K562 (cell line): ENCODE data around the gene SNRPD2. TPM values are rescaled to one million over a fixed set of nuclear protein-coding genes. Genes with fewer than 3 reads are reported as not detected.

Source experiments
- ETV1 ChIP-seq: fragments of 450-650 bp; conservative IDR thresholded peaks from 2 replicates; pipeline ENCODE4 v1.6.1; 2016; ENCODE audit warnings: missing genetic modification characterization, control low read depth, low read depth, missing compliant biosample characterization
- HCFC1 ChIP-seq: IDR thresholded peaks from 2 replicates; pipeline ENCODE4 v1.6.1; 2012; ENCODE audit warnings: low read depth, low read length, improper control_type of control experiment
- IFI16 ChIP-seq: fragments of 250-450 bp; sonication (Bioruptor Pico); IDR thresholded peaks from 2 replicates; pipeline ENCODE4 v2.1.2; 2022; ENCODE audit warnings: mild to moderate bottlenecking, inconsistent platforms
- KDM2B ChIP-seq: fragments of 250-450 bp; sonication (Bioruptor Pico); IDR thresholded peaks from 2 replicates; pipeline ENCODE4 v1.8.0; 2021; ENCODE audit warnings: mild to moderate bottlenecking, moderate library complexity
- MAZ ChIP-seq, 2 experiments: fragments of 450-650 bp in 1 of 2; sonication (generic) in 1 of 2; formaldehyde crosslinking; IDR thresholded peaks in 1 of 2; conservative IDR thresholded peaks in 1 of 2; 2 replicates each; pipeline versions ENCODE4 v1.4.0 to v1.5.0; 2020; ENCODE audit warnings: mild to moderate bottlenecking in 1 of 2, missing genetic modification reagents in 1 of 2
- SMAD4 ChIP-seq: fragments of 250-450 bp; sonication (Bioruptor Pico); conservative IDR thresholded peaks from 2 replicates; pipeline ENCODE4 v1.8.0; 2021; ENCODE audit warnings: inconsistent platforms, mild to moderate bottlenecking, moderate library complexity
- ZFP36 ChIP-seq: fragments of 150-350 bp; IDR thresholded peaks from 2 replicates; pipeline ENCODE4 v1.6.1; 2018; ENCODE audit warnings: low read length, low read depth; ENCODE audit not compliant: partially characterized antibody
- ZNF24 ChIP-seq: fragments of 450-650 bp; IDR thresholded peaks from 2 replicates; pipeline ENCODE4 v1.6.1; 2016
- ZNF436 ChIP-seq: fragments of 250-450, 450-650 bp; sonication (Bioruptor Pico); formaldehyde crosslinking; IDR thresholded peaks from 2 replicates; pipeline ENCODE4 v1.7.0; 2020; ENCODE audit warnings: mild to moderate bottlenecking
- ZNF584 ChIP-seq: fragments of 200-800 bp; sonication (Bioruptor generic); IDR thresholded peaks from 2 replicates; pipeline ENCODE4 v1.6.1; 2016; ENCODE audit warnings: low read depth, mild to moderate bottlenecking, missing genetic modification characterization, missing compliant biosample characterization
- ZNF644 ChIP-seq: fragments of 200-800 bp; sonication (Bioruptor generic); IDR thresholded peaks from 2 replicates; pipeline ENCODE4 v1.6.1; 2016; ENCODE audit warnings: low read depth, missing genetic modification characterization, missing compliant biosample characterization
- polyA plus RNA-seq, 8 experiments: library from polyadenylated mRNA; depleted of rRNA in 4 of 8; stranded (reverse) in 5 of 8; unstranded in 3 of 8; fragments of >200 nt; fragmentation: Nextera tagmentation in 2 of 8; fragmentation: Illumina TruSeq in 1 of 8; extraction: Ambion mirVana in 2 of 8; extraction: Trizol in 1 of 8; gene quantifications; 2 replicates each; pipeline versions ENCODE4 v1.2.1 to v1.2.3, GENCODE V29; 2011 to 2014; ENCODE audit warnings: inconsistent platforms in 1 of 8, missing spikeins in 1 of 8
- total RNA-seq, 7 experiments: library from RNA; depleted of rRNA in 6 of 7; stranded (reverse); fragments of >200 nt in 6 of 7; fragmentation: Illumina TruSeq in 2 of 7; extraction: Trizol in 2 of 7; gene quantifications; 2 replicates each; pipeline versions ENCODE4 v1.2.1 to v1.2.3, GENCODE V29; 2011 to 2021; ENCODE audit warnings: low replicate concordance in 1 of 7
- TF ChIP-seq, protein P1 (sequence below): fragments of 450-650 bp; formaldehyde crosslinking; IDR thresholded peaks from 2 replicates; pipeline ENCODE4 v1.4.0; 2022; ENCODE audit warnings: missing genetic modification characterization
- TF ChIP-seq, protein P2 (sequence below): IDR thresholded peaks from 3 replicates; pipeline ENCODE4 v1.6.1; 2011; ENCODE audit warnings: borderline replicate concordance, mild to moderate bottlenecking, moderate library complexity; ENCODE audit not compliant: insufficient read length; ENCODE audit errors: extremely low read depth
- TF ChIP-seq, protein P3 (sequence below), 2 experiments: fragments of 450-650 bp in 1 of 2; sonication (generic) in 1 of 2; formaldehyde crosslinking in 1 of 2; IDR thresholded peaks in 1 of 2; conservative IDR thresholded peaks in 1 of 2; 2 replicates each; pipeline versions ENCODE4 v1.6.1 to v1.8.1; 2016 to 2023; ENCODE audit warnings: mild to moderate bottlenecking in 2 of 2, moderate library complexity in 2 of 2, inconsistent platforms in 1 of 2, missing genetic modification reagents in 1 of 2
- TF ChIP-seq, protein P4 (sequence below): fragments of 250-450 bp; sonication (Bioruptor Pico); IDR thresholded peaks from 2 replicates; pipeline ENCODE4 v1.4.0; 2020; ENCODE audit warnings: mild to moderate bottlenecking, moderate library complexity

Gene SNRPD2
- total and polyA plus RNA-seq, 9 of the 15 experiments (the other 6 are each of a cell fraction or from before 2014, with no cell fraction given), result 728 to 4,411 (median 1,029) TPM

DNA sequence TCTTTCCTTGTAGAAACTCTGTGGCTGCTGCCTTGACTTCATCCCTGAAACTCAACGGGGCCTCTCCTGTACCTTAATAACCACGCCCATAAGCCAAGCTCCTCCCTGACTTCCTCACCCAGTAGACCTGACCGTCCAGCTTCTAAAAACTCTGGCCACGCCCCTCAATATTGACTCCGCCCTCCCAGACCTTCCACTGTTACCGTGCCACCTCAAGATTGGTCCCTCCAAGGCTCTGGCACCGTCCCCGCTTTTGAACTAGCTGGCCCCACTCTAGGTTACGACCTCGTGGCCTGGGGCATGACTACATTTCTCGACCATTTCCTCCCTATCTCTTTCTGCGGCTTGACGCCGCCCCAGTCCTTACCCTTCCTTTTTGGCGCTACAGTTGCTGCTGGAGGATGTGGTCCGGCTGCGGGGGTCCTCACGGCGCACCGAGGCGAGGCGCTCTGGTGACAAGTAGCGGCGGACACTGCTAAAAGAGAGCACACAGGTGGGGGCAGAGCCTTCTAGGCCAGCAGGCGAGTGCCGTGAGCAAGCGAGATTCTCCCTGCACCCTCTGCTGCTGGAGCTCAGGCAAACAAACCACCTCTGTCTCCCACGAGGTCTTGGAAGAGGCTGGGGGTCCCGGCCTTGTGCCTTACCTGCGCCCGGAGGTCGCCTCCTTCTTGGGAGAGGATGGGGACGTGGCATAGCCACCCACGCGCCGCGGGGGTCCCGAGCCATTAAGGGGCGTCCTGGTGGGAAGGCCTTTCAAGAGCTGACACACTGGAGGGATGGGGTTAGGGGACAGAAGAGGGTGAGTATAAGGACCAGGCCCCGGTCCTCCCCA is 50.3 kb downstream of the SNRPD2 start (continued):
- TF ChIP-seq, protein P1, sequence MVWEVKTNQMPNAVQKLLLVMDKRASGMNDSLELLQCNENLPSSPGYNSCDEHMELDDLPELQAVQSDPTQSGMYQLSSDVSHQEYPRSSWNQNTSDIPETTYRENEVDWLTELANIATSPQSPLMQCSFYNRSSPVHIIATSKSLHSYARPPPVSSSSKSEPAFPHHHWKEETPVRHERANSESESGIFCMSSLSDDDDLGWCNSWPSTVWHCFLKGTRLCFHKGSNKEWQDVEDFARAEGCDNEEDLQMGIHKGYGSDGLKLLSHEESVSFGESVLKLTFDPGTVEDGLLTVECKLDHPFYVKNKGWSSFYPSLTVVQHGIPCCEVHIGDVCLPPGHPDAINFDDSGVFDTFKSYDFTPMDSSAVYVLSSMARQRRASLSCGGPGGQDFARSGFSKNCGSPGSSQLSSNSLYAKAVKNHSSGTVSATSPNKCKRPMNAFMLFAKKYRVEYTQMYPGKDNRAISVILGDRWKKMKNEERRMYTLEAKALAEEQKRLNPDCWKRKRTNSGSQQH (CRISPR knock-in tag), result no peak
- TF ChIP-seq IFI16 (CRISPR knock-in tag) (no peak), SMAD4 (CRISPR knock-in tag) (no peak), ZNF644 (tag) (0 out of 2 replicates have a peak, but pooled peaks have one; percentile 4), MAZ (CRISPR knock-in tag; conservative IDR thresholded peaks at IDR 0.05 in 1 of 2, IDR thresholded peaks at IDR 0.05 in 1 of 2) (peak in 1 of 2 experiments; percentile 38; a peak in 2 of 4 replicates), ZNF24 (no peak; the same call in 1 of the 2 replicates), KDM2B (no peak), ZFP36 (no peak), HCFC1 (no peak), ZNF584 (CRISPR knock-in tag) (no peak), ZNF436 (CRISPR knock-in tag) (no peak), ETV1 (tag) (peak; percentile 28; the same call in 1 of the 2 replicates)
- TF ChIP-seq, protein P2, sequence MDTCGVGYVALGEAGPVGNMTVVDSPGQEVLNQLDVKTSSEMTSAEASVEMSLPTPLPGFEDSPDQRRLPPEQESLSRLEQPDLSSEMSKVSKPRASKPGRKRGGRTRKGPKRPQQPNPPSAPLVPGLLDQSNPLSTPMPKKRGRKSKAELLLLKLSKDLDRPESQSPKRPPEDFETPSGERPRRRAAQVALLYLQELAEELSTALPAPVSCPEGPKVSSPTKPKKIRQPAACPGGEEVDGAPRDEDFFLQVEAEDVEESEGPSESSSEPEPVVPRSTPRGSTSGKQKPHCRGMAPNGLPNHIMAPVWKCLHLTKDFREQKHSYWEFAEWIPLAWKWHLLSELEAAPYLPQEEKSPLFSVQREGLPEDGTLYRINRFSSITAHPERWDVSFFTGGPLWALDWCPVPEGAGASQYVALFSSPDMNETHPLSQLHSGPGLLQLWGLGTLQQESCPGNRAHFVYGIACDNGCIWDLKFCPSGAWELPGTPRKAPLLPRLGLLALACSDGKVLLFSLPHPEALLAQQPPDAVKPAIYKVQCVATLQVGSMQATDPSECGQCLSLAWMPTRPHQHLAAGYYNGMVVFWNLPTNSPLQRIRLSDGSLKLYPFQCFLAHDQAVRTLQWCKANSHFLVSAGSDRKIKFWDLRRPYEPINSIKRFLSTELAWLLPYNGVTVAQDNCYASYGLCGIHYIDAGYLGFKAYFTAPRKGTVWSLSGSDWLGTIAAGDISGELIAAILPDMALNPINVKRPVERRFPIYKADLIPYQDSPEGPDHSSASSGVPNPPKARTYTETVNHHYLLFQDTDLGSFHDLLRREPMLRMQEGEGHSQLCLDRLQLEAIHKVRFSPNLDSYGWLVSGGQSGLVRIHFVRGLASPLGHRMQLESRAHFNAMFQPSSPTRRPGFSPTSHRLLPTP, result no peak
- TF ChIP-seq, protein P3, sequence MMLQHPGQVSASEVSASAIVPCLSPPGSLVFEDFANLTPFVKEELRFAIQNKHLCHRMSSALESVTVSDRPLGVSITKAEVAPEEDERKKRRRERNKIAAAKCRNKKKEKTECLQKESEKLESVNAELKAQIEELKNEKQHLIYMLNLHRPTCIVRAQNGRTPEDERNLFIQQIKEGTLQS (IDR thresholded peaks at IDR 0.05), result no peak
- TF ChIP-seq, protein P3 (CRISPR knock-in tag; conservative IDR thresholded peaks at IDR 0.05), result no peak
- TF ChIP-seq, protein P4, sequence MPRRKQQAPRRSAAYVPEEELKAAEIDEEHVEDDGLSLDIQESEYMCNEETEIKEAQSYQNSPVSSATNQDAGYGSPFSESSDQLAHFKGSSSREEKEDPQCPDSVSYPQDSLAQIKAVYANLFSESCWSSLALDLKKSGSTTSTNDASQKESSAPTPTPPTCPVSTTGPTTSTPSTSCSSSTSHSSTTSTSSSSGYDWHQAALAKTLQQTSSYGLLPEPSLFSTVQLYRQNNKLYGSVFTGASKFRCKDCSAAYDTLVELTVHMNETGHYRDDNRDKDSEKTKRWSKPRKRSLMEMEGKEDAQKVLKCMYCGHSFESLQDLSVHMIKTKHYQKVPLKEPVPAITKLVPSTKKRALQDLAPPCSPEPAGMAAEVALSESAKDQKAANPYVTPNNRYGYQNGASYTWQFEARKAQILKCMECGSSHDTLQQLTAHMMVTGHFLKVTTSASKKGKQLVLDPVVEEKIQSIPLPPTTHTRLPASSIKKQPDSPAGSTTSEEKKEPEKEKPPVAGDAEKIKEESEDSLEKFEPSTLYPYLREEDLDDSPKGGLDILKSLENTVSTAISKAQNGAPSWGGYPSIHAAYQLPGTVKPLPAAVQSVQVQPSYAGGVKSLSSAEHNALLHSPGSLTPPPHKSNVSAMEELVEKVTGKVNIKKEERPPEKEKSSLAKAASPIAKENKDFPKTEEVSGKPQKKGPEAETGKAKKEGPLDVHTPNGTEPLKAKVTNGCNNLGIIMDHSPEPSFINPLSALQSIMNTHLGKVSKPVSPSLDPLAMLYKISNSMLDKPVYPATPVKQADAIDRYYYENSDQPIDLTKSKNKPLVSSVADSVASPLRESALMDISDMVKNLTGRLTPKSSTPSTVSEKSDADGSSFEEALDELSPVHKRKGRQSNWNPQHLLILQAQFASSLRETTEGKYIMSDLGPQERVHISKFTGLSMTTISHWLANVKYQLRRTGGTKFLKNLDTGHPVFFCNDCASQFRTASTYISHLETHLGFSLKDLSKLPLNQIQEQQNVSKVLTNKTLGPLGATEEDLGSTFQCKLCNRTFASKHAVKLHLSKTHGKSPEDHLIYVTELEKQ (CRISPR knock-in tag), result no peak
